GM12878 (cell line): ENCODE results near the gene STX8.

Experiments
- IRF4 ChIP-seq: IDR thresholded peaks from 2 replicates; pipeline ENCODE4 v1.6.1; 2011; ENCODE audit warnings: low read depth, low read length
- TF ChIP-seq, protein P1 (sequence below): fragments of 450-650 bp; IDR thresholded peaks from 2 replicates; pipeline ENCODE4 v1.6.1; 2017; ENCODE audit warnings: mild to moderate bottlenecking
- TF ChIP-seq, protein P2 (sequence below), 3 experiments: IDR thresholded peaks in 2 of 3; conservative IDR thresholded peaks in 1 of 3; 2 replicates each; pipeline ENCODE4 v1.5.1; 2011; ENCODE audit warnings: low read depth in 3 of 3, low read length in 3 of 3, mild to moderate bottlenecking in 3 of 3, control low read depth in 2 of 3, moderate library complexity in 2 of 3, inconsistent platforms in 1 of 3, mixed read lengths in 1 of 3; ENCODE audit not compliant: control insufficient read depth in 2 of 3, insufficient read depth in 1 of 3; ENCODE audit errors: extremely low read depth in 1 of 3

DNA sequence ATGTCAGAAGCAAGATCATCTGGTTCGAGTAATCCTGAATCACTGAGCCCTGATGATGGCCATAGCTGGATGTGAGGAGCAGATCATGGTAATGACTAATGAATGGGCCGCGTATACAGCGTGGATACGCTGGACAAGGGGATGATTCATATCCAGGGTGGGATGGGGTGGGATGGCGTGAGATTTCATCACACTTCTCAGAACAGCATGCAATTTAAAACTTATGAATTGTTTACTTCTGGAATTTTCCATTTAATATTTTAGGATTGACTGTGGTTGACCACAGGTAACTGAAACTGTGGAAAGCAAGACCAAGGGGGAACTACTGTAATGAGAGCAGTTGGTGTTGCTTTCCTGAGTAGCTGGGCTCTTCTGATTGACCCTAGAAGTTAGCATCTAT is 225.5 kb downstream of the STX8 start:
- TF ChIP-seq, protein P1, sequence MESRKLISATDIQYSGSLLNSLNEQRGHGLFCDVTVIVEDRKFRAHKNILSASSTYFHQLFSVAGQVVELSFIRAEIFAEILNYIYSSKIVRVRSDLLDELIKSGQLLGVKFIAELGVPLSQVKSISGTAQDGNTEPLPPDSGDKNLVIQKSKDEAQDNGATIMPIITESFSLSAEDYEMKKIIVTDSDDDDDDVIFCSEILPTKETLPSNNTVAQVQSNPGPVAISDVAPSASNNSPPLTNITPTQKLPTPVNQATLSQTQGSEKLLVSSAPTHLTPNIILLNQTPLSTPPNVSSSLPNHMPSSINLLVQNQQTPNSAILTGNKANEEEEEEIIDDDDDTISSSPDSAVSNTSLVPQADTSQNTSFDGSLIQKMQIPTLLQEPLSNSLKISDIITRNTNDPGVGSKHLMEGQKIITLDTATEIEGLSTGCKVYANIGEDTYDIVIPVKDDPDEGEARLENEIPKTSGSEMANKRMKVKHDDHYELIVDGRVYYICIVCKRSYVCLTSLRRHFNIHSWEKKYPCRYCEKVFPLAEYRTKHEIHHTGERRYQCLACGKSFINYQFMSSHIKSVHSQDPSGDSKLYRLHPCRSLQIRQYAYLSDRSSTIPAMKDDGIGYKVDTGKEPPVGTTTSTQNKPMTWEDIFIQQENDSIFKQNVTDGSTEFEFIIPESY, result no peak
- TF ChIP-seq, protein P2, sequence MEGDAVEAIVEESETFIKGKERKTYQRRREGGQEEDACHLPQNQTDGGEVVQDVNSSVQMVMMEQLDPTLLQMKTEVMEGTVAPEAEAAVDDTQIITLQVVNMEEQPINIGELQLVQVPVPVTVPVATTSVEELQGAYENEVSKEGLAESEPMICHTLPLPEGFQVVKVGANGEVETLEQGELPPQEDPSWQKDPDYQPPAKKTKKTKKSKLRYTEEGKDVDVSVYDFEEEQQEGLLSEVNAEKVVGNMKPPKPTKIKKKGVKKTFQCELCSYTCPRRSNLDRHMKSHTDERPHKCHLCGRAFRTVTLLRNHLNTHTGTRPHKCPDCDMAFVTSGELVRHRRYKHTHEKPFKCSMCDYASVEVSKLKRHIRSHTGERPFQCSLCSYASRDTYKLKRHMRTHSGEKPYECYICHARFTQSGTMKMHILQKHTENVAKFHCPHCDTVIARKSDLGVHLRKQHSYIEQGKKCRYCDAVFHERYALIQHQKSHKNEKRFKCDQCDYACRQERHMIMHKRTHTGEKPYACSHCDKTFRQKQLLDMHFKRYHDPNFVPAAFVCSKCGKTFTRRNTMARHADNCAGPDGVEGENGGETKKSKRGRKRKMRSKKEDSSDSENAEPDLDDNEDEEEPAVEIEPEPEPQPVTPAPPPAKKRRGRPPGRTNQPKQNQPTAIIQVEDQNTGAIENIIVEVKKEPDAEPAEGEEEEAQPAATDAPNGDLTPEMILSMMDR (IDR thresholded peaks at IDR 0.05 in 2 of 3, conservative IDR thresholded peaks at IDR 0.05 in 1 of 3; ENCODE audit: control insufficient read depth in 2 of 3, extremely low read depth in 1 of 3, insufficient read depth in 1 of 3, low read depth in 3 of 3, low read length in 3 of 3), result no peak
- TF ChIP-seq IRF4, result no peak
